Thyroid gland (tissue), 4 donors: Measurements from ENCODE around the gene XYLT2.

Source experiments
- CTCF ChIP-seq, 6 experiments: fragments of 200-600 bp in 3 of 6; fragments of 450-650 bp in 3 of 6; sonication (generic) in 3 of 6; IDR thresholded peaks; one replicate each; pipeline ENCODE4 v1.5.1; 2016 to 2019; ENCODE audit warnings: antibody characterized with exemption in 6 of 6, mild to moderate bottlenecking in 2 of 6, inconsistent platforms in 1 of 6, moderate library complexity in 1 of 6
- POLR2A ChIP-seq, 2 donors: fragments of 450-650 bp; IDR thresholded peaks; one replicate each; pipeline ENCODE4 v1.6.1; 2017; ENCODE audit warnings: antibody characterized with exemption in 2 of 2, mild to moderate bottlenecking in 2 of 2, moderate library complexity in 1 of 2

- TF ChIP-seq CTCF (IDR thresholded peaks at IDR 0.05) (no peak), POLR2A (IDR thresholded peaks at IDR 0.05) (no peak)
Observed at GRCh38 chr17:50330151-50330775, 15.7 kb upstream of the XYLT2 start.
